Keratinocyte (primary cell): ENCODE measurements around the gene ZNF628. TPM values are rescaled to one million over a fixed set of nuclear protein-coding genes. Genes with fewer than 3 reads are reported as not detected.

Source experiments
- DNase-seq: peaks from one replicate; pipeline ENCODE4 v3.0.0-alpha.2; 2011; ENCODE audit warnings: low read depth, missing footprints, low spot score
- FAIRE-seq: peaks from 2 replicates; lab custom pipeline; 2011; peaks lifted over from hg19 to GRCh38; lab: Jason Lieb, UNC
- H2AFZ ChIP-seq: 2 replicates; pipeline ENCODE4 v1.6.0; 2012; ENCODE audit warnings: low read length, control low read depth, inconsistent platforms; ENCODE audit not compliant: control insufficient read depth
- H3K27ac ChIP-seq: 2 replicates; pipeline ENCODE4 v1.5.1; 2011; ENCODE audit warnings: low read length; ENCODE audit not compliant: control insufficient read depth, insufficient read depth
- H3K27me3 ChIP-seq: 3 replicates; pipeline ENCODE4 v1.6.0; 2011; ENCODE audit warnings: low read length; ENCODE audit not compliant: control insufficient read depth, insufficient read depth; ENCODE audit errors: extremely low read depth
- H3K36me3 ChIP-seq, 2 experiments: 2 replicates in 1 of 2; 3 replicates in 1 of 2; pipeline ENCODE4 v1.5.1; 2011; ENCODE audit warnings: low read length in 2 of 2, mild to moderate bottlenecking in 1 of 2; ENCODE audit not compliant: control insufficient read depth in 2 of 2, insufficient read depth in 2 of 2; ENCODE audit errors: extremely low read depth in 1 of 2
- H3K4me1 ChIP-seq: 3 replicates; pipeline ENCODE4 v1.5.1; 2011; ENCODE audit warnings: low read length; ENCODE audit not compliant: control insufficient read depth, insufficient read depth; ENCODE audit errors: extremely low read depth
- H3K4me2 ChIP-seq: 3 replicates; pipeline ENCODE4 v1.6.0; 2011; ENCODE audit warnings: low read depth, low read length; ENCODE audit not compliant: control insufficient read depth, insufficient read depth; ENCODE audit errors: extremely low read depth
- H3K4me3 ChIP-seq, 3 experiments: fragments of 200-600 bp in 1 of 3; sonication (generic) in 1 of 3; 2 replicates in 2 of 3; 3 replicates in 1 of 3; pipeline ENCODE4 v1.5.1; 2011 to 2016; ENCODE audit warnings: low read length in 3 of 3, mild to moderate bottlenecking in 3 of 3, control low read depth in 2 of 3, inconsistent platforms in 1 of 3, low read depth in 1 of 3, mixed read lengths in 1 of 3, mixed run types in 1 of 3, moderate library complexity in 1 of 3; ENCODE audit not compliant: control insufficient read depth in 2 of 3, insufficient read depth in 2 of 3; ENCODE audit errors: extremely low read depth in 1 of 3
- H3K79me2 ChIP-seq: 2 replicates; pipeline ENCODE4 v1.6.0; 2012; ENCODE audit warnings: low read length; ENCODE audit not compliant: control insufficient read depth, insufficient read depth
- H3K9ac ChIP-seq: 3 replicates; pipeline ENCODE4 v1.6.0; 2011; ENCODE audit warnings: low read length; ENCODE audit not compliant: control insufficient read depth, insufficient read depth; ENCODE audit errors: extremely low read depth
- H3K9me1 ChIP-seq: 3 replicates; pipeline ENCODE4 v1.6.0; 2011; ENCODE audit warnings: low read length; ENCODE audit not compliant: control insufficient read depth, insufficient read depth; ENCODE audit errors: extremely low read depth
- H3K9me3 ChIP-seq: 2 replicates; pipeline ENCODE4 v1.5.1; 2012; ENCODE audit warnings: low read depth, low read length; ENCODE audit not compliant: control insufficient read depth
- H4K20me1 ChIP-seq: 3 replicates; pipeline ENCODE4 v1.6.0; 2011; ENCODE audit warnings: low read length; ENCODE audit not compliant: control insufficient read depth, insufficient read depth; ENCODE audit errors: extremely low read depth
- EZH2 ChIP-seq: IDR thresholded peaks from one replicate; pipeline ENCODE4 v1.6.1; 2012; ENCODE audit warnings: inconsistent platforms, mild to moderate bottlenecking, low read length, moderate library complexity
- dilution Hi-C: fragments of 300-500 bp; cut with MboI; formaldehyde crosslinking; loops from one replicate; pipeline ENCODE4 v1.7.0; 2020; ENCODE audit warnings: low sequenced_read_pairs; ENCODE audit not compliant: extremely low pct_ligation_motif_present
- polyA minus RNA-seq, 3 experiments: library from RNA; depleted of rRNA, polyadenylated mRNA; stranded (reverse); fragments of >200 nt; gene quantifications; 1 replicate in 1 of 3; 2 replicates in 1 of 3; 3 replicates in 1 of 3; pipeline ENCODE4 v1.2.3, GENCODE V29; 2011
- polyA plus RNA-seq, 5 experiments: library from polyadenylated mRNA; depleted of rRNA in 3 of 5; stranded (reverse) in 3 of 5; stranded (forward) in 1 of 5; unstranded in 1 of 5; fragments of >200 nt; gene quantifications; 1 replicate in 1 of 5; 2 replicates in 3 of 5; 3 replicates in 1 of 5; pipeline versions ENCODE4 v1.2.1 to v1.2.3, GENCODE V29; 2011 to 2012; ENCODE audit warnings: missing spikeins in 2 of 5, low read depth in 1 of 5, low replicate concordance in 1 of 5
- TF ChIP-seq, protein P1 (sequence below), 3 experiments: IDR thresholded peaks in 1 of 3; conservative IDR thresholded peaks in 1 of 3; optimal IDR thresholded peaks in 1 of 3; 2 replicates in 2 of 3; 3 replicates in 1 of 3; pipeline versions ENCODE3 to v1.5.1; 2011; ENCODE audit warnings: low read length in 3 of 3, mild to moderate bottlenecking in 3 of 3, moderate library complexity in 2 of 3, control low read depth in 1 of 3, inconsistent platforms in 1 of 3; ENCODE audit not compliant: insufficient read depth in 2 of 3; ENCODE audit errors: extremely low read depth in 1 of 3

Gene ZNF628
- polyA plus RNA-seq (0.22 to 1.5 TPM (median 0.39 TPM) in 3 replicates), polyA minus RNA-seq (0.19 to 1.6 TPM (median 0.23 TPM) in 3 replicates)
- polyA plus RNA-seq (2011; ENCODE audit: low read depth): 0.72 TPM
- 0.29 and 1.6 TPM in 2 replicates for polyA plus RNA-seq (2011; cell fraction: cytosol; rRNA removed)
- polyA plus RNA-seq (2011; cell fraction: nucleus; rRNA removed): 1.5 and 2.0 TPM in 2 replicates
- polyA plus RNA-seq (2012; ENCODE audit: low replicate concordance): 1.9 and 5.8 TPM in 2 replicates
- polyA minus RNA-seq (2011; cell fraction: cytosol; rRNA and poly(A)+ RNA removed): 7.1 TPM
- polyA minus RNA-seq (2011; cell fraction: nucleus; rRNA and poly(A)+ RNA removed): 3.0 and 3.1 TPM in 2 replicates

DNA sequence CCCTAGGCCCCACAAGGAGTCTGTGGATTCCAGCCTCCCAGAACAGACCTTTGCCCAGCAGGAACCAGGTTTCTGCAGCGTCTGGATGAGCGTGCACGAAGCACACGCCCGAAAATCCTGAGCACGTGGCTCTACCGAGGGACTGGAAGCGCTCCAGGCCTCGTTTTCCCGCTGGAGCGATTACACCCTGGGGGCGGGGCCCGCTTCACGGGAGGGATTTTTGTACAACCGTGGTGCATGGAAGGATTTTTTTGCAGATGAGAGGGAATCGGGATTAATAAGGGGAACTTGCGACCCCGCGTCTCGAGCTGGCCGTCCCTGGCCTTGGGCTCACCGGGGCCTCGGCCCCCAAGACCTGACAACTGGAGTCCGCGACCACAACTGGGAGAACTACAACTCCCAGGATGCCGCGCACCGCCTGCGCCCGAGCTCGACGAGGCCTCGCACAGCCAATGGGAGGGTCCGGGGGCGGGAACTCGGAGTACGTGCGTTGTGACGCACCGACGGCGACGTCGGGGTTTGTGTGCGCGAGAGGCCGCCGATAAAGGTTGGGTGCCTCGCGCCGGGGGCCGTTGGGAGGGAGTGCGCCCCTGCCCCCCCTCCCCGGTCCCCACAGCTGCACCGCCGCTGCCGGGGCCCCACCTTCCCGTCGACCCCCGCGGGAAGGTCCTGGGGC is at the start of gene ZNF628:
Gene ZNF628 (plus strand): TSS at position 518 of the 676 bp plus-strand sequence. CDS start 3,294 bp downstream, outside the sequence.
- Histone ChIP-seq H4K20me1 (no peaks in the 10 kb centered on the region), H3K4me2 (peak within 1 kb of the TSS; percentile 87), H3K27ac (peak within 1 kb of the TSS; percentile 71), H3K36me3 (no peaks in the 10 kb centered on the region), H3K4me3 (peak within 1 kb of the TSS; percentile 67 to 86 (median 78)), H3K9me1 (no peaks in the 10 kb centered on the region), H3K9me3 (no peaks in the 10 kb centered on the region), H3K27me3 (no peaks in the 10 kb centered on the region), H3K79me2 (peaks cover 22% of the 10 kb centered on the region), H3K4me1 (peaks cover 21% of the 10 kb centered on the region), H3K9ac (peak within 1 kb of the TSS; percentile 64), H2AFZ (peak within 1 kb of the TSS; percentile 96)
- dilution Hi-C loops: no loop called here
- DNase-seq (no peak), FAIRE-seq (no peak)
- TF ChIP-seq, protein P1, sequence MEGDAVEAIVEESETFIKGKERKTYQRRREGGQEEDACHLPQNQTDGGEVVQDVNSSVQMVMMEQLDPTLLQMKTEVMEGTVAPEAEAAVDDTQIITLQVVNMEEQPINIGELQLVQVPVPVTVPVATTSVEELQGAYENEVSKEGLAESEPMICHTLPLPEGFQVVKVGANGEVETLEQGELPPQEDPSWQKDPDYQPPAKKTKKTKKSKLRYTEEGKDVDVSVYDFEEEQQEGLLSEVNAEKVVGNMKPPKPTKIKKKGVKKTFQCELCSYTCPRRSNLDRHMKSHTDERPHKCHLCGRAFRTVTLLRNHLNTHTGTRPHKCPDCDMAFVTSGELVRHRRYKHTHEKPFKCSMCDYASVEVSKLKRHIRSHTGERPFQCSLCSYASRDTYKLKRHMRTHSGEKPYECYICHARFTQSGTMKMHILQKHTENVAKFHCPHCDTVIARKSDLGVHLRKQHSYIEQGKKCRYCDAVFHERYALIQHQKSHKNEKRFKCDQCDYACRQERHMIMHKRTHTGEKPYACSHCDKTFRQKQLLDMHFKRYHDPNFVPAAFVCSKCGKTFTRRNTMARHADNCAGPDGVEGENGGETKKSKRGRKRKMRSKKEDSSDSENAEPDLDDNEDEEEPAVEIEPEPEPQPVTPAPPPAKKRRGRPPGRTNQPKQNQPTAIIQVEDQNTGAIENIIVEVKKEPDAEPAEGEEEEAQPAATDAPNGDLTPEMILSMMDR (optimal IDR thresholded peaks at IDR 0.05 in 1 of 3, IDR thresholded peaks at IDR 0.05 in 1 of 3, conservative IDR thresholded peaks at IDR 0.05 in 1 of 3; ENCODE audit: extremely low read depth in 1 of 3, insufficient read depth in 2 of 3, low read length in 3 of 3): no peak
- TF ChIP-seq EZH2: no peak

DNA sequence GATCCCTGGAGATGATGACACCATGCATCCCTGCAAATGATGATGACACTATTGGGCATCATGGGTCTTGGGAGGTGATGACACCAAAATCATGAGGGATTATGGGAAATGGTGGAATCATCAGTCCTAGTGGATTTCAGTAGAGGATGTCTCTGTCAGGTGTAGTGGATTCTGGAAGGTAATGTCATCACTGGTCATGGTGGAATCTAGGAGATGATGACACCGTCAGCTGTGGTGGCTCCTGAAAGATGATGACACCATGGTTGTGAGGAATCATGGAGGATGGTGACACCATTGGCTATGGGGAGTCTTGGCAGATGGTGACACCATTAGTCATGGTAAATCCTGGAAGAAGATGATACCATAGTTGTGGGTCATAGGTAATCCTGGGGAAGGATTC is 45.2 kb upstream of the ZNF628 start:
- Histone ChIP-seq H3K79me2 (no peaks in the 10 kb centered on the region), H3K9me3 (no peaks in the 10 kb centered on the region), H3K4me1 (no peaks in the 10 kb centered on the region), H3K27ac (no peak overlapping the region), H2AFZ (no peak overlapping the region), H3K9me1 (no peaks in the 10 kb centered on the region), H3K36me3 (no peaks in the 10 kb centered on the region), H3K4me2 (no peak overlapping the region), H3K4me3 (no peak overlapping the region), H3K9ac (no peak overlapping the region), H3K27me3 (peaks cover 21% of the 10 kb centered on the region), H4K20me1 (no peaks in the 10 kb centered on the region)
- TF ChIP-seq, protein P1 (optimal IDR thresholded peaks at IDR 0.05 in 1 of 3, IDR thresholded peaks at IDR 0.05 in 1 of 3, conservative IDR thresholded peaks at IDR 0.05 in 1 of 3; ENCODE audit: extremely low read depth in 1 of 3, insufficient read depth in 2 of 3, low read length in 3 of 3): no peak
- TF ChIP-seq EZH2: no peak
- no peak for FAIRE-seq
- dilution Hi-C loops: no loop called here
- DNase-seq: no peak
